ENCODE data around the gene UTS2.

The UTS2 gene

GRCh38 chr1:7809742-7810141, 43.1 kb downstream of the UTS2 start:
- DNase-seq: no peak

GRCh38 chr1:7808253-7808844, 44.5 kb downstream of the UTS2 start:
- peak; percentile 31 for DNase-seq

- DNase-seq: no peak
Observed at GRCh38 chr1:7805460-7805859, 47.4 kb downstream of the UTS2 start.
